Kidney epithelial cell (primary cell): ENCODE results near the gene PACS1. TPM values are rescaled to one million over a fixed set of nuclear protein-coding genes. Genes with fewer than 3 reads are reported as not detected.

Experiments
- DNase-seq: peaks from one replicate; pipeline ENCODE4 v3.0.0-alpha.2; 2010; ENCODE audit warnings: low read depth
- H3K27me3 ChIP-seq: 2 replicates; pipeline ENCODE4 v1.6.0; 2011; ENCODE audit warnings: low read length; ENCODE audit not compliant: control insufficient read depth, insufficient read depth
- H3K36me3 ChIP-seq: 2 replicates; pipeline ENCODE4 v1.5.1; 2011; ENCODE audit warnings: low read length; ENCODE audit not compliant: control insufficient read depth, insufficient read depth
- H3K4me3 ChIP-seq: 2 replicates; pipeline ENCODE4 v1.5.1; 2011; ENCODE audit warnings: low read depth, mild to moderate bottlenecking, control low read depth, low read length
- total RNA-seq: library from RNA; depleted of rRNA; stranded (reverse); fragments of >200 nt; gene quantifications from 2 replicates; pipeline ENCODE4 v1.2.3, GENCODE V29; 2015
- TF ChIP-seq, protein P1 (sequence below): IDR thresholded peaks from 2 replicates; pipeline ENCODE4 v1.5.1; 2011; ENCODE audit warnings: mild to moderate bottlenecking, moderate library complexity, low read length, control low read depth, inconsistent platforms; ENCODE audit not compliant: insufficient read depth, poor library complexity, severe bottlenecking

PACS1 gene
- total RNA-seq, 1 donor from 2014 or later: 29.4 TPM

DNA sequence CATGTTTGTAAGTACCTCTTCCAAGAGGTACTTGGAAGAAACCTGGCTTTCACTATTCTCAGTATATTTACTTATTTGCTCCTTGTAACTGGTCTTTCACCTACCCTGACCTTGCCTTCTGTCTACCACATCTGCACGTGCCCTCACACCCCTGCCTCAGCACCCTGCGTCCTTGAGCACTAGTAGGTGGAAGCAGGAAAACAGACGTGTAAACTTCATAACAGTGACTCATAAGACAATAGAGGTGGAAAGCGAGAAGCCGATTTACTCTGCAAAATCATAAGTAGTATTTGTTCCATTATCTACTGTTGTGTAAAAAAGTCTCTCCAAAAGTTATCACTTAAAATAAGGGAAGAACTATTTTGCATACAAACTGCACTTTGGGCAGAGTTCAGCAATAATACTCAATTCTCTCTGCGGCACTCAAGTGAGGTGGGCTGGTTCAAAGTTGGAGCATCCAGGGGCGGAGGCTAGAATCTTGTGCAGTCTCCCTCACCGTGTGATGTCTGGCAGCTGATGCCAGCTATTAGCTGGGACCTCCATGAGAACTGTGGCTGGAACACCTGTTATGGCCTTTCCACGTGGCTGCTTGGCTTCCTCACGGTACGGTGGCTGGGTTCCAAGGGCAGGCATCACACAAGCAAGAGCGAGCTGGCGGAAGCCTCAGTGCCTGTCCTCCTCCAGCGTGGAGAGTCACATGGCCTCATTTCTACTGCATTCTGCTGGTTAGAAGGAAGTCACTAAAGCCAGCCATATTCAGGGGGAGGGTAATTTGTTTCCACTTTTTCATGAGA, 30.4 kb downstream of the PACS1 start:
- Histone ChIP-seq H3K27me3 (no peaks in the 10 kb centered on the region), H3K4me3 (no peak overlapping the region), H3K36me3 (no peaks in the 10 kb centered on the region)
- DNase-seq: peak; percentile 48
- TF ChIP-seq, protein P1, sequence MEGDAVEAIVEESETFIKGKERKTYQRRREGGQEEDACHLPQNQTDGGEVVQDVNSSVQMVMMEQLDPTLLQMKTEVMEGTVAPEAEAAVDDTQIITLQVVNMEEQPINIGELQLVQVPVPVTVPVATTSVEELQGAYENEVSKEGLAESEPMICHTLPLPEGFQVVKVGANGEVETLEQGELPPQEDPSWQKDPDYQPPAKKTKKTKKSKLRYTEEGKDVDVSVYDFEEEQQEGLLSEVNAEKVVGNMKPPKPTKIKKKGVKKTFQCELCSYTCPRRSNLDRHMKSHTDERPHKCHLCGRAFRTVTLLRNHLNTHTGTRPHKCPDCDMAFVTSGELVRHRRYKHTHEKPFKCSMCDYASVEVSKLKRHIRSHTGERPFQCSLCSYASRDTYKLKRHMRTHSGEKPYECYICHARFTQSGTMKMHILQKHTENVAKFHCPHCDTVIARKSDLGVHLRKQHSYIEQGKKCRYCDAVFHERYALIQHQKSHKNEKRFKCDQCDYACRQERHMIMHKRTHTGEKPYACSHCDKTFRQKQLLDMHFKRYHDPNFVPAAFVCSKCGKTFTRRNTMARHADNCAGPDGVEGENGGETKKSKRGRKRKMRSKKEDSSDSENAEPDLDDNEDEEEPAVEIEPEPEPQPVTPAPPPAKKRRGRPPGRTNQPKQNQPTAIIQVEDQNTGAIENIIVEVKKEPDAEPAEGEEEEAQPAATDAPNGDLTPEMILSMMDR: no peak

DNA sequence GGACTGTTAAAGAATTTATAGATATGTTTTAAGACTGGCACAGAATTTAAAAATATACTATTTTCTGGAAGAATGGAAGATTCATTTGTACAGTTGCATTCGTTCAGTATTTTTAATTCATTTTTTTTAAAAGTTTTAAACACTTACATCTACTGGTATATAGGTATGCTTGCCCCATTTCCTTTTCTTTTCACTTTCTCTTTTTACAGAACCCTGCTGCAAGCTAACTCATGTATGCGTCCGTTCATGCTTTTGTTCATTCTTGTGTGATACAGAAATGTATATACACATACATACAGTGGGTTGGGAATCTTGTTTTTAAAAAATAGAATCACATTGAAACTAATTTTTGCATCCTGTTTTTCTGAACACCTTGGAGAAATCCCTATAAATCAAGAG, 31.0 kb downstream of the PACS1 start:
- H3K36me3 ChIP-seq: no peaks in the 10 kb centered on the region
- no peaks in the 10 kb centered on the region for H3K27me3 ChIP-seq
- TF ChIP-seq, protein P1: no peak
- no peak for DNase-seq
- no peak overlapping the region for H3K4me3 ChIP-seq

DNA sequence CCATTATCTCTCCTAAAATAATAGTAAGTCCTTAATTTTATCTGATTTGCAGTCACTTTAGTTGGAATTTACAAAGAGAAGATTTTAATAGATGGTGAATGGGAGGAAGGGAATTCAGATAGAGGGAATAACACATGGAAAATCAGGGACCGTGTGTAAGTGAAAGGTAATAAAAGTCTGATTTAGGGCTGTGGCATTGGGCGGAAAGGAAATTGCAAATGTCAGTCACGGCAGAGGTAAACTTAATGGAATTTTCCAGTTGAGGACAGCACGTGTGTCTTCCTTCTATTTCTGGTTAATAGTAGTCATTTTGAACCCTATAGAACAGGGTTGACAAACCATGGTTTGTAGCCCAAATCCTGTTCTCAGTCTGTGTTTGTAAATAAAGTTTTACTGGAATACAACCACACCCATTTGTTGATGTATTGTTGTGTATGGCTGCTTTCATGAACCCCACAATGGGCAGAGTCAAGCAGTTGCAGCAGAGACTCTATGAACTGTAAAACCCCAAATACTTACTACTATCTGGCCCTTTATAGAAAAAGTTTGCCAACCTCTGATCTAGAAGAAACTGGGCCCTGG, 34.1 kb downstream of the PACS1 start:
- H3K27me3 ChIP-seq: no peaks in the 10 kb centered on the region
- TF ChIP-seq, protein P1: no peak
- H3K4me3 ChIP-seq: no peak overlapping the region
- no peaks in the 10 kb centered on the region for H3K36me3 ChIP-seq
- no peak for DNase-seq

DNA sequence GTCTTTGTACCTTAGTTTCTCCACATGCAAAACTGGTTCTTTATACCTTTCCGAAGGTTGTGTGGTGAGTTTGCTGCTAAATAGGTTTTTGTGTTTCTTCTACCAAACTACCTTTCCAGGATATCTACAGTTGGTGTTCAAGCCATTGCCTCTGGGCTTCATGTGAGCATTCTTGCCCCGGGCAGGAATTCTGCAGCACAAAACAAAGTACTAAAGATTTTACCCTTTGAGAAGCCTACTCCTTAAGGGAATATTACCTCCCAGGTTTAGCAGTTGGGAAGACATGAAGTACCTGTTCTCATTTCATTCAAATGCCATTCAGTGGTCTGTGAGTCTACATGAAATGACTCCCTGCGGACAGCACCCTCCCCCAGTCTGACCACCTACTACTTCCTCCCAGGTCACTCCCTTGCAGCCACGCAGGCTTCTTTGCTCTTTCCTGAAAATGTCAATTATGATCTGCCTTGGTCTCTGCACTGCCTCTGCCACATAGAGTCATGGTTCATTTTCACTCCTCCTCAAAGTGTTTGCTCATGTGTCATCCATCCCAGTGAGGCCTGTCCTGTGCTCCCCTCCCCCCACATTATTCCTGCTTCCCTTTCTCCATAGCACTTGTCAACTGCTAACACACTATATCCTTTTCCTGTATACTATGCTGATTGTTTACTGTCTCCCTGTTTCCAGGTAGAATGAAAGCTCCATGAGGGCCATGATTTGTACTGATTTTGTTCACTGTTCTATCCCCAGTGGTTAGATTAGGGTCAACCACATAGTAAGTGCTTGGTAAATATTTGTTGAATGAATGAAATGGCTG, 36.9 kb downstream of the PACS1 start:
- Histone ChIP-seq H3K27me3 (no peaks in the 10 kb centered on the region), H3K36me3 (no peaks in the 10 kb centered on the region), H3K4me3 (no peak overlapping the region)
- TF ChIP-seq, protein P1: no peak
- DNase-seq: no peak

DNA sequence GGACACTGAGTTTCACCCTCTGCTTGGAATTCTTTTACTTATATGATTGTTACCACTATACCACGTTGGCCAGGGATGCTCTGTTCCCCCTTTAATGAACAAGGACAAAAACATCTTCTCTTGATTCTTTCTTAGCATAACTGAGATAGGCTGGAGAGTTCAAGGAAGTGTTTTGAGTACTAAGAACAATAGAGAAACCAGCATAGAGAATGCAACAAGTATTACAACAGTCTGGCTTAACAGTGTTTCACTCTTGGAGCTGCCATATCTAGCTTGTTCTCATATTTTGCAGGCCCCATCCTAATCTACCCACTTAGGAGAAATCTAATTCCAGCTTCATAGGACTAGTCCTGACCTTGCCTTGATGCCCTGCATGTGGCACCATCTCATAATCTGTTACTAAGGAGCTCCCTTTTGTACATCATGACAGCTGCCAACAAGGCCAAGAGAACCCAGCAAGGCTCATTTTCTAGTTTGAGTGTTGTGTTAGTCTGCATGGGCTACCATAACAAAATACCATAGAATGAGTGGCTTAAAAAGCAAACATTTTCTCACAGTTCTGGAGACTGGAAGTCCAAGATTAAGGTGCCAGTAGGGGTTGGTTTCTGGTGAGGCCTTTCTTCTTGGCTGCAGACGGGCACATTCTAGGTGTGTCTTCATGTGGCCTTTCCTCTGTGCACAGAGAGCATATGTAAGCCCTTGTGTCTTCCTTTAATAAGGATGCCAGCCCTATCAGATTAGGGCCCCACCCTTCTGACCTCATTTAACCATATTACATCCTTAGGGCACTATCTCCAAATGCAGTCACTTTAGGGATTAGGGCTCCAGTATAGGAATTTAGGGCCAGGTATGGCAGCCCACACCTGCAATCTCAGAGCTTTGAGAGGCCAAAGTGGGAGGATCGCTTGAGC, 37.8 kb downstream of the PACS1 start:
- H3K27me3 ChIP-seq: no peaks in the 10 kb centered on the region
- DNase-seq: no peak
- no peaks in the 10 kb centered on the region for H3K36me3 ChIP-seq
- TF ChIP-seq, protein P1: no peak
- no peak overlapping the region for H3K4me3 ChIP-seq
